HCT116 (cell line): ENCODE measurements around the gene IGF2. TPM values are rescaled to one million over a fixed set of nuclear protein-coding genes. Genes with fewer than 3 reads are reported as not detected.

Experiments
- ATAC-seq: fragments of 200-7000 bp; cut with Tn5 transposase; 2 replicates; pipeline ENCODE4 v1.9.1; 2020; ENCODE audit warnings: mild to moderate bottlenecking, moderate library complexity
- BruUV-seq: library from RNA; stranded (reverse); fragments of 400-500 nt; replicated peaks from 2 replicates; lab custom pipeline; 2021; lab: Mats Ljungman, UMichigan
- CTCF ChIA-PET: fragments of 300-600 bp; sonication (Branson Sonifier 250); formaldehyde crosslinking; loops from one replicate; lab custom pipeline; 2021; ENCODE audit warnings: antibody characterized with exemption; lab: Charles Lee
- POLR2A ChIA-PET: fragments of 300-600, 350-600 bp; sonication (Branson Sonifier 250); formaldehyde crosslinking; loops from one replicate; lab custom pipeline; 2021; ENCODE audit warnings: antibody characterized with exemption; lab: Charles Lee
- RAD21 ChIA-PET, 2 experiments: fragments of 300-600 bp; sonication (Branson Sonifier 250); formaldehyde crosslinking; loops; one replicate each; lab custom pipeline; 2023; ENCODE audit warnings: low total read pairs in 2 of 2; ENCODE audit not compliant: uncharacterized antibody in 2 of 2, unreplicated experiment in 2 of 2, low non-redundant PET in 1 of 2; lab: Charles Lee
- DNase-seq: peaks from one replicate; pipeline ENCODE4 v3.0.0-alpha.2; 2010; ENCODE audit warnings: low read depth, low spot score
- H2AFZ ChIP-seq: fragments of 200-600 bp; shearing (Covaris generic), sonication (generic); 2 replicates; pipeline ENCODE4 v1.6.1; 2017; ENCODE audit warnings: low read depth, mixed run types, mixed read lengths, antibody characterized with exemption, low read length; ENCODE audit not compliant: poor library complexity, severe bottlenecking
- H3K27ac ChIP-seq: 2 replicates; pipeline ENCODE4 v1.5.1; 2012; ENCODE audit warnings: low read depth, low read length
- H3K27me3 ChIP-seq: fragments of 200-600 bp; sonication (generic); 2 replicates; pipeline ENCODE4 v1.6.1; 2016; ENCODE audit warnings: mixed run types, low read length, mixed read lengths; ENCODE audit not compliant: insufficient read depth
- H3K36me3 ChIP-seq, 2 experiments: fragments of 200-500 bp in 1 of 2; fragments of 200-600 bp in 1 of 2; sonication (Bioruptor generic) in 1 of 2; sonication (generic) in 1 of 2; 2 replicates each; pipeline versions ENCODE4 v1.5.1 to v1.6.1; 2014 to 2016; ENCODE audit warnings: low read length in 2 of 2, inconsistent platforms in 1 of 2, mixed read lengths in 1 of 2, mixed run types in 1 of 2; ENCODE audit not compliant: insufficient read depth in 2 of 2, control insufficient read depth in 1 of 2
- H3K4me1 ChIP-seq, 2 experiments: fragments of 200-600 bp in 1 of 2; sonication (generic) in 1 of 2; 2 replicates each; pipeline versions ENCODE4 v1.5.1 to v1.6.1; 2012 to 2017; ENCODE audit warnings: low read length in 2 of 2, inconsistent platforms in 1 of 2, mild to moderate bottlenecking in 1 of 2, mixed read lengths in 1 of 2, mixed run types in 1 of 2, moderate library complexity in 1 of 2; ENCODE audit not compliant: insufficient read depth in 2 of 2, control insufficient read depth in 1 of 2
- H3K4me2 ChIP-seq: fragments of 200-600 bp; sonication (generic); 2 replicates; pipeline ENCODE4 v1.6.1; 2017; ENCODE audit warnings: mixed run types, low read length, mixed read lengths
- H3K4me3 ChIP-seq, 2 experiments: fragments of 200-600 bp in 1 of 2; sonication (generic) in 1 of 2; replicated peaks in 1 of 2; 2 replicates each; pipeline ENCODE4 v1.5.1; 2011 to 2016; ENCODE audit warnings: low read length in 2 of 2, control low read depth in 1 of 2, low read depth in 1 of 2, mild to moderate bottlenecking in 1 of 2, mixed read lengths in 1 of 2, mixed run types in 1 of 2
- H3K79me2 ChIP-seq: fragments of 200-600 bp; sonication (generic); 2 replicates; pipeline ENCODE4 v1.6.1; 2017; ENCODE audit warnings: mild to moderate bottlenecking, mixed run types, low read length, moderate library complexity, mixed read lengths; ENCODE audit not compliant: insufficient read depth
- H3K9ac ChIP-seq: fragments of 200-600 bp; sonication (generic); 2 replicates; pipeline ENCODE4 v1.6.1; 2016; ENCODE audit warnings: low read length, mixed read lengths
- H3K9me2 ChIP-seq: fragments of 200-600 bp; sonication (generic), shearing (Covaris generic); 2 replicates; pipeline ENCODE4 v1.6.1; 2017; ENCODE audit warnings: mixed run types, mild to moderate bottlenecking, moderate library complexity; ENCODE audit not compliant: insufficient read depth
- H3K9me3 ChIP-seq, 2 experiments: fragments of 200-500 bp in 1 of 2; fragments of 200-600 bp in 1 of 2; sonication (Bioruptor generic) in 1 of 2; sonication (generic) in 1 of 2; 2 replicates each; pipeline ENCODE4 v1.6.1; 2014 to 2017; ENCODE audit warnings: low read length in 2 of 2, mixed read lengths in 2 of 2, inconsistent platforms in 1 of 2, low read depth in 1 of 2, mild to moderate bottlenecking in 1 of 2, mixed run types in 1 of 2, moderate library complexity in 1 of 2; ENCODE audit not compliant: control insufficient read depth in 1 of 2, insufficient read depth in 1 of 2
- H4K20me1 ChIP-seq: fragments of 200-600 bp; sonication (generic), shearing (Covaris generic); 2 replicates; pipeline ENCODE4 v1.6.1; 2017; ENCODE audit warnings: mixed run types, mild to moderate bottlenecking, moderate library complexity; ENCODE audit not compliant: insufficient read depth
- CBX3 ChIP-seq: IDR thresholded peaks from 2 replicates; pipeline ENCODE4 v1.6.1; 2012; ENCODE audit warnings: low read depth
- EZH2 ChIP-seq: fragments of 200-600 bp; sonication (generic); IDR thresholded peaks from 2 replicates; pipeline ENCODE4 v1.6.1; 2017; ENCODE audit warnings: antibody characterized with exemption, mixed run types
- SP1 ChIP-seq: IDR thresholded peaks from 2 replicates; pipeline ENCODE4 v1.6.1; 2012; ENCODE audit warnings: low read depth
- ZNF274 ChIP-seq: fragments of 200-500 bp; sonication (Bioruptor generic); IDR thresholded peaks from 2 replicates; pipeline ENCODE4 v1.6.1; 2014; ENCODE audit warnings: mild to moderate bottlenecking, low read depth, low read length, inconsistent platforms
- intact Hi-C: fragments of 100-400 bp; cut with micrococcal nuclease; formaldehyde crosslinking; loops from 2 replicates; pipeline ENCODE4 v1.10.0; 2022
- total RNA-seq: library from RNA; stranded (reverse); gene quantifications from one replicate; pipeline ENCODE4 v1.2.1, GENCODE V29; 2021; ENCODE audit not compliant: unreplicated experiment
- TF ChIP-seq, protein P1 (sequence below): IDR thresholded peaks from 2 replicates; pipeline ENCODE4 v1.6.1; 2012; ENCODE audit warnings: low read depth

The IGF2 gene
- total RNA-seq, 1 experiment from 2014 or later = 17.9 TPM

DNA sequence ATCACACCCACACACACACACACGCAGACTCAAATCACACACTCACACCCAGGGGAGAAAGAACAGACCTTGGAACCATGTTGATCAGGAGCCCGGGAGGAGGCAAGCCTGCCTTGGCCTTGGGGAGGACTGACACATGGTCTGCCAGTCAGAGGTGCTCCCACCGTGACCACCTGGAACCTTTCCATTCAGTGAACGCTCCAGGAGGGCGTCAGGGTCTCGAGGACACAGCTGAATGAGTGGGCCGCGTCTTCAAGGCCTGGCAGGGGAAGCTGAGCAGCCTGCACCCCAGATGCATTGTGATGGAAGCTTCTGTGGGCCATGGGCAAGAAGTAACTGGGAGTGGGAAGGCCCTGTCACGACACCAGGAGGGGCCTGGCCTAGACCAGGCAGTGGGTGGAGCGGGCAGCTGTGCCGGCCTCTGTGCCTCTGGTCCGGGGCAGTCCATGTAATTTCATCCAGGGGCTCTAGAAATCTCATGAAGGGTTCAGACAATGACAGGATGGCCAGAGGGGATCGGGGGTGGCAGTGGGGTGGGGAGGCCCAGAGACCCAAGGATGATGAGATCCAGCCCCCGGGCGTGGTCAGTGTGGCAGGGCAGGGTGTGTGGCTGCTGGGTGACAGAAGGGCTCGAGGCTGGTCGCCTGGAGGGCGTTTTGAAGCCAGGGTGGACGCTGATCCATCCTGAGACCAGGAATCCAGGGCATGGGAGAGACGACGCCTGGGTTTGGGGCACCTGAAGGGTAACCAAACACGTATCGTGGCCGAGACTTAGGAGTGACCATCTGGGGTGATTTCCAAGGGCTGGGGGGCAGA is 53.7 kb downstream of the IGF2 start:
- DNase-seq = no peak
- POLR2A ChIA-PET = no interaction called here

More for the DNA sequence above, 53.7 kb downstream of the IGF2 start:
- no TSS peak for BruUV-seq
- TF ChIP-seq CBX3 = no peak
- TF ChIP-seq ZNF274 = no peak
- no peak for TF ChIP-seq SP1
- TF ChIP-seq EZH2 = no peak
- TF ChIP-seq, protein P1, sequence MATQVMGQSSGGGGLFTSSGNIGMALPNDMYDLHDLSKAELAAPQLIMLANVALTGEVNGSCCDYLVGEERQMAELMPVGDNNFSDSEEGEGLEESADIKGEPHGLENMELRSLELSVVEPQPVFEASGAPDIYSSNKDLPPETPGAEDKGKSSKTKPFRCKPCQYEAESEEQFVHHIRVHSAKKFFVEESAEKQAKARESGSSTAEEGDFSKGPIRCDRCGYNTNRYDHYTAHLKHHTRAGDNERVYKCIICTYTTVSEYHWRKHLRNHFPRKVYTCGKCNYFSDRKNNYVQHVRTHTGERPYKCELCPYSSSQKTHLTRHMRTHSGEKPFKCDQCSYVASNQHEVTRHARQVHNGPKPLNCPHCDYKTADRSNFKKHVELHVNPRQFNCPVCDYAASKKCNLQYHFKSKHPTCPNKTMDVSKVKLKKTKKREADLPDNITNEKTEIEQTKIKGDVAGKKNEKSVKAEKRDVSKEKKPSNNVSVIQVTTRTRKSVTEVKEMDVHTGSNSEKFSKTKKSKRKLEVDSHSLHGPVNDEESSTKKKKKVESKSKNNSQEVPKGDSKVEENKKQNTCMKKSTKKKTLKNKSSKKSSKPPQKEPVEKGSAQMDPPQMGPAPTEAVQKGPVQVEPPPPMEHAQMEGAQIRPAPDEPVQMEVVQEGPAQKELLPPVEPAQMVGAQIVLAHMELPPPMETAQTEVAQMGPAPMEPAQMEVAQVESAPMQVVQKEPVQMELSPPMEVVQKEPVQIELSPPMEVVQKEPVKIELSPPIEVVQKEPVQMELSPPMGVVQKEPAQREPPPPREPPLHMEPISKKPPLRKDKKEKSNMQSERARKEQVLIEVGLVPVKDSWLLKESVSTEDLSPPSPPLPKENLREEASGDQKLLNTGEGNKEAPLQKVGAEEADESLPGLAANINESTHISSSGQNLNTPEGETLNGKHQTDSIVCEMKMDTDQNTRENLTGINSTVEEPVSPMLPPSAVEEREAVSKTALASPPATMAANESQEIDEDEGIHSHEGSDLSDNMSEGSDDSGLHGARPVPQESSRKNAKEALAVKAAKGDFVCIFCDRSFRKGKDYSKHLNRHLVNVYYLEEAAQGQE = no peak
- Histone ChIP-seq H2AFZ (no peak overlapping the region), H3K9ac (no peak overlapping the region), H3K79me2 (no peaks in the 10 kb centered on the region), H3K4me2 (no peak overlapping the region), H3K9me3 (no peaks in the 10 kb centered on the region), H3K4me3 (no peak overlapping the region), H3K27ac (no peak overlapping the region), H4K20me1 (no peaks in the 10 kb centered on the region), H3K36me3 (no peaks in the 10 kb centered on the region), H3K4me1 (peaks cover 0 to 11% of the 10 kb centered on the region in 2 experiments; a peak in 1 of 4 replicates), H3K9me2 (no peaks in the 10 kb centered on the region), H3K27me3 (no peaks in the 10 kb centered on the region)
- CTCF ChIA-PET = no interaction called here
- intact Hi-C loops = loop anchor here (5.0 kb wide), 1 partner anchor 52 kb away; the partner anchor contains the start of gene IGF2
- RAD21 ChIA-PET = no interaction called here
- no peak for ATAC-seq
